Caki2 (cell line): Measurements from ENCODE around the gene THPO. TPM values are rescaled to one million over a fixed set of nuclear protein-coding genes. Genes with fewer than 3 reads are reported as not detected.

Experiments
- DNase-seq: peaks from one replicate; pipeline ENCODE4 v3.0.0-alpha.2; 2015; ENCODE audit warnings: low read depth
- in situ Hi-C: cut with HindIII; loops from 2 replicates; pipeline ENCODE4 v1.10.0; 2016; ENCODE audit warnings: low sequenced_read_pairs, low pct_unique_long_range_greater_than_20kb, mixed read lengths
- total RNA-seq: library from RNA; depleted of rRNA; stranded (reverse); fragments of >200 nt; shearing (Covaris generic); gene quantifications from 2 replicates; pipeline ENCODE4 v1.2.3, GENCODE V29; 2014; ENCODE audit warnings: low replicate concordance; rRNA removed

The THPO gene
- total RNA-seq, 1 experiment from 2014 or later = not detected

DNA sequence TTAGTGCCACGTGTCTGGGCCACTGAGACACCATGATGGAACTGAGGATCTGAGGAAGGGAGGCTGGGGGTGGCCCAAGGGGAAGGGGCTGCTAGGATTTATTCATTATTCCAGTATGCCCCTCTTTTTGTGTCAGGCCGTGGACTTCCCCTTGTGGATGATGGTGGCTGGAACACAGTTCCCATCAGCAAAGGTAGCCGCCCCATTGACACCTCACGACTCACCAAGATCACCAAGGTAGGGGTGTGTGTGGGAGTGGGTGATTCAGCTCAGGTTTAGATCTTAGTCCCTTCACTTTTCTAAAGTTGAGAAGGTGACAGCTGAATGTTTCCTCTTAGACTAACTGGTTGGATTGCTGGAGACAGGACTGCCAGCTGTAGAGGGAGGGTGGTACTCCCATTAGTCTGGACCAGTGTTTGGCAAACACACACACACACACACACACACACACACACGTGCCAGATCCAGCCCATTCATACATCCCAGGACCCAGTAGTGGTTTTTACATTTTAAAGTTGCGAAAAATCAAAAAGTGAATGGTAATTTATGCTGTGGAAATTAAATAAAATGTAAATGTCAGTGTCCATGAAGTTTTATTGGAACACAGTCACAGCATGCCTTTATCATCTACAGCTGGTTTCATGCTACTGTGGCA, 52.2 kb downstream of the THPO start:
- in situ Hi-C loops = no loop called here
- DNase-seq = no peak

DNA sequence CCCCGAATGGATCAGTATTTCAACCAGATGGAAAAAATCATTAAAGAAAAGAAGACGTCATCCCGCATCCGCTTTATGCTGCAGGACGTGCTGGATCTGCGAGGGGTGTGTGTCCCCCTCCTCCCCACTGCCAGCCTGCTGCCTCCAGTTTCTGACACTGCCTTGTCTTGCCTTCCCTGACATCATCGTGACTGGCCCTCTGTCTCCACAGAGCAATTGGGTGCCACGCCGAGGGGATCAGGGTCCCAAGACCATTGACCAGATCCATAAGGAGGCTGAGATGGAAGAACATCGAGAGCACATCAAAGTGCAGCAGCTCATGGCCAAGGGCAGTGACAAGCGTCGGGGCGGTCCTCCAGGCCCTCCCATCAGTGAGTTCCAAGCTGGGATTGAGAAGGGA, 52.7 kb downstream of the THPO start:
- DNase-seq = no peak
- in situ Hi-C loops = no loop called here

DNA sequence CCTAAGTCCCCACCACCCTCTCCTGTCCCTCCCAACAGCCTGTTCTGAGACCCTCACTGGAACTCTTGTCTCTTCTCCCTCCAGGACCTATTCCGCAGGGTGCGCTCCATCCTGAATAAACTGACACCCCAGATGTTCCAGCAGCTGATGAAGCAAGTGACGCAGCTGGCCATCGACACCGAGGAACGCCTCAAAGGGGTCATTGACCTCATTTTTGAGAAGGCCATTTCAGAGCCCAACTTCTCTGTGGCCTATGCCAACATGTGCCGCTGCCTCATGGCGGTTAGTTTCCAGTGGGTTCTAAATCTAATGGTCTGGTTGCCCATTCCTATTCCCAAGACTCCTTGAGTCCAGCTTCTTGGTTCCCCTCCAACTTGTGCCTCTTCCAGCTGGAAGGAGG, 54.3 kb downstream of the THPO start:
- in situ Hi-C loops = no loop called here
- no peak for DNase-seq

DNA sequence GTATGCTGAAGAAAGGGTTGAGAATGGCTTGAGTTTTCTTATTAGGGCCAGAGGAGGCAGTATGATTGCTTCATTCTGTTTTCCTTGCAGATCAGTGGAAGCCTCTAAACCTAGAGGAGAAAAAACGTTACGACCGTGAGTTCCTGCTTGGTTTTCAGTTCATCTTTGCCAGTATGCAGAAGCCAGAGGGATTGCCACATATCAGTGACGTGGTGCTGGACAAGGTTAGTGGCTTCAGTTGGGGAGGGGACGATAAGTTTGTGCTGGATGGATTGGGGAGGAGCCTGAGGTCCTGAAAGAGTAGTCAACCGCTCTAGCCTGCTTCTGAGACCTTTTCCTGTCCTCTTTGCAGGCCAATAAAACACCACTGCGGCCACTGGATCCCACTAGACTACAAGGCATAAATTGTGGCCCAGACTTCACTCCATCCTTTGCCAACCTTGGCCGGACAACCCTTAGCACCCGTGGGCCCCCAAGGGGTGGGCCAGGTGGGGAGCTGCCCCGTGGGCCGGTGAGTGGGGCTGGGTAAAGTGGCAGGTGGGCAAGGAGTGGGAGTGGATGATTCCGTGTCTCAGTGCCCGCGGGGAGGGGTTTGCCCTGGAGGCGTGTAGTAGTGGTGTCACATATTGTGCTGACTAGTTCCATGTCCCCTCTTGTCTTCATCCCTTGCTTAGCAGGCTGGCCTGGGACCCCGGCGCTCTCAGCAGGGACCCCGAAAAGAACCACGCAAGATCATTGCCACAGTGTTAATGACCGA, 55.1 kb downstream of the THPO start:
- in situ Hi-C loops = no loop called here
- no peak for DNase-seq

Other genes starting within 250 kb of the THPO start
- gene EIF2B5, start 242.8 kb downstream of the THPO start, total RNA-seq = 43.1 and 50.5 TPM in 2 replicates
- gene DVL3, start 222.8 kb downstream of the THPO start, total RNA-seq = 28.8 and 45.6 TPM in 2 replicates
- gene AP2M1, start 203.4 kb downstream of the THPO start, total RNA-seq = 712 and 818 TPM in 2 replicates
- gene ABCF3, start 192.0 kb downstream of the THPO start, total RNA-seq = 52.1 and 65.6 TPM in 2 replicates
- gene VWA5B2, start 148.6 kb downstream of the THPO start, total RNA-seq = 0.57 and 5.7 TPM in 2 replicates
- gene ALG3, start 129.2 kb downstream of the THPO start, total RNA-seq = 33.2 and 41.5 TPM in 2 replicates
- 17.4 and 19.1 TPM in 2 replicates for gene EEF1AKMT4, start 128.5 kb downstream of the THPO start, total RNA-seq
- gene CAMK2N2, start 116.7 kb downstream of the THPO start, total RNA-seq = not detected in 2 replicates
- not detected in 2 replicates for gene ECE2, start 102.2 kb downstream of the THPO start, total RNA-seq
- 533 and 581 TPM in 2 replicates for gene PSMD2, start 79.0 kb downstream of the THPO start, total RNA-seq
- 250 and 257 TPM in 2 replicates for gene EIF4G1, start 63.6 kb downstream of the THPO start, total RNA-seq
- 33.4 and 39.2 TPM in 2 replicates for gene FAM131A, start 40.6 kb downstream of the THPO start, total RNA-seq
- 2.0 and 20.2 TPM in 2 replicates for gene CLCN2, start 16.6 kb downstream of the THPO start, total RNA-seq
- 139 and 169 TPM in 2 replicates for gene POLR2H, start 16.5 kb downstream of the THPO start, total RNA-seq
- 0.84 TPM in 1 of 2 replicates, not detected in the other for gene CHRD, start 1.8 kb upstream of the THPO start, total RNA-seq
- 0.20 TPM in 1 of 2 replicates, not detected in the other for gene EPHB3, start 183.6 kb upstream of the THPO start, total RNA-seq